GM19463 (cell line): ENCODE measurements around the gene ATP2A1.
"Not testable (repeated sequence)": the region's sequence is repeated elsewhere in the genome, so short reads cannot be mapped to it uniquely, and the experiment has no call there.

ENCODE experiments used
- ATAC-seq: cut with Tn5 transposase; IDR thresholded peaks from one replicate; pipeline ENCODE4 v1.9.1; 2021; ENCODE audit warnings: mild to moderate bottlenecking, moderate library complexity; ENCODE audit not compliant: unreplicated experiment

The ATP2A1 gene

DNA sequence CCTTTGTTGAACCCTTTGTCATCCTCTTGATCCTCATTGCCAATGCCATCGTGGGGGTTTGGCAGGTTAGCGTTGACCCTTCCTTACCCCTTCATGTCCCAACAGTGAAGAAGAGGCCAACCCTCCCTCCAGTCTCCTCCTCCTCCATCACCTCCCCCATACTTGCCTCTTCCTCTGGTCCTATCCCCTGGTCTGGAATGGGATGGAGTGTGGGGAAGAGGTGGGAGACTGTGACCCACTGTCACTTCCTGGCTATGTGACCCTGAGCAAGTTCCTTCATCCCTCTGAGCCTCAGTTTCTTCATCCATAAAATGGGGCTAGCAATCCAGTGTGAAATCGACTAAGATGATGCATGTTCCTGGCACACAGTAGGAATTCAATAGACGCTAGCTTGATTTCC lies 2.7 kb downstream of the ATP2A1 start:
- ATAC-seq: no peak

DNA sequence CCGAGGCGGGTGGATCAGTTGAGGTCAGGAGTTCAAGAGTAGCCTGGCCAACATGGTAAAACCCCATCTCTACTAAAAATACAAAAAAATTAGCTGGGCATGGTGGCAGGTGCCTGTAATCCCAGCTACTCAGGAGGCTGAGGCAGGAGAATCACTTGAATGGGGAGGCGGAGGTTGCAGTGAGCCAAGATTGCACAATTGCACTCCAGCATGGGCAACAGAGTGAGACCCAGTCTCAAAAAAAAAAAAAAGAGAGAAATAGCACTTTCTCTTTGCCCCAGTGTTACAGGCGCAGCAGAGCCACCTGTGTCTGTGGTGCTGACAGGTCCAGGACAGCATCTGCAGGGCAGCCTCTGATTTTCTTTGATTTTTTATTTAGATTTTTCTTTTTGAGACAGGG lies 3.3 kb downstream of the ATP2A1 start:
- not testable (repeated sequence) for ATAC-seq

DNA sequence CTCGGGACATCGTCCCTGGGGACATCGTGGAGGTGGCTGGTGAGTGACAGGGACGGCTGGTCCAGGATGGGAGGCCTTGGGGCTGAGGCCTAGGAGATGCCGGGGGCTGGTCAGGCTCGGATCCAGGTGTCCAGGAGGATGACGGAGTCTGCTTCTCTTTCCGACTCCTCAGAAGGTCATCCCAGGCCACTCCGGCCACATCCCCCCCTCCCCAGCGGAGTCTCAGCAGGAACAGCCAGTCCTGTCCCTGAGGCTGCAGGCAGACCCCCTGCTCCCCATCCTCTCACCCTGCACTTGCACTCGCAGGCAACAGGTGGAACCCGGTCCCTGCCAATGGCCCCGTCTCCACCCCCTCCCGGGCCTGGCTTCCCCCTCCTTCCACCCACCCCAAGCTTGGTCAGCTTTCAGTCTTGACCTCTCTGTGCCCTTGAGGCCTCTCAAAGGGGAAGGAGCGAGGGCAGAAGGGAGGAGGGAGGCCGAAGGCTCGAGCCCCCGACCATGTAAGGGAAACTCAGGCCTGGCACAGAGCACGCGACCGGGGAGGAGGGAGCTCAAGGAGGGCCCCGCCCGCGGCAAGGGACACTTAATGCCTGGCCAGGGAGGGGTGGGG lies 4.4 kb downstream of the ATP2A1 start:
- ATAC-seq: no peak

DNA sequence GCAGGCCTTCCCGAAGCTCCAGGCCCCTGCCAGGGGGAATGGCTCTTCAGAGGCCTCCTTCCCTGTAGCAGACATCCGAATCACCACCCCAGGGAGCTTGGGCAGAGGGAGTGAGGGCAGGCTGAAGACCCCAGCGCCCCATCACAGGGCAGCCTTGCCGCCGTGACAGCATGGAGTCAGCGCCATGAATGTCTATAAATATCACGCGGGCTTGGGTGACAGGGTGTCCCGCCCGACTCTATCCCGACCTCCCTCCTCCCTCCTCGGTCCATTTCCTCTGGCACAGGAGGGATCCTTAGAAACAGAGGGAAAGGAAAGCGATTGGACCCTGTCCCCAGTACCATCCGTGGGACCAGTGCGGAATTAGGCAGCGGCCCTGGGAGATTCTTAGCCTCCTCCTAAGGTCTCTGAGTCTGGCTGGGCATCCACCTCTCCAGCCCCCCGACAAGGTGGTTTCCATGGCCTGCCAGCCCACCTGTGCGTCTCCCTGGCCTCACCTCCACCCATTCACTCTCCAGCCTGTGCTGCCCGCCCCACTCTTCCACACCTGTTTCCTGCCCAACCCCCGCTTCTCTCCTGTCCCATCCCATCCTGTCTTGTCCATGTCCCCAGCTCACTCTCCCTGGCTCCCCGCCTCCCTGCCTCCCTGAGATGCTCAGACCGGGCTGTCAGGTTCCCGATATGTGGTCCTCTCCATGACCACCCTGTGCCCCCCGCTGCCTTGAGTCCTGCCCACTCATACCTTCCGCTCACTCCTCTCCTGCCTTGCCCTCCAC lies 5.1 kb downstream of the ATP2A1 start:
- no peak for ATAC-seq

DNA sequence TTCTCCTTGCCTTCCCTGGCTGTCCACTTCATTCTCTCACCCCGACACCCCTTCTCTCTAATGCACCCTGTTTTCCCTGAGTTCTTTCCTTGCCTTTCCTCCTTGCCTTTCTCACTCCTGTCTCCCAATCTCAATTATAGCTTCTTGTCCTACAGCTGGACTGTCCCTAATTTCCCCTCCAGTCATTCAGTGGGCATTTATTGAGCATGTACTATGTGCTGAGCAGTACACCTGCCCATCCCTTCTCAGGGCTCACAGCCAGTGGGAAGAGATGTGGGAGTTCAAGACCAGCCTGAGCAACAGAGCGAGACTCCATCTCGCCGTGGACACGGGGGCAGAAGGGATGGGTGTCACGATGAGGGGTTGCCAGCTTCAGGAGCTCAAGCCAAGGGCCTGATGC lies 5.8 kb downstream of the ATP2A1 start:
- no peak for ATAC-seq

DNA sequence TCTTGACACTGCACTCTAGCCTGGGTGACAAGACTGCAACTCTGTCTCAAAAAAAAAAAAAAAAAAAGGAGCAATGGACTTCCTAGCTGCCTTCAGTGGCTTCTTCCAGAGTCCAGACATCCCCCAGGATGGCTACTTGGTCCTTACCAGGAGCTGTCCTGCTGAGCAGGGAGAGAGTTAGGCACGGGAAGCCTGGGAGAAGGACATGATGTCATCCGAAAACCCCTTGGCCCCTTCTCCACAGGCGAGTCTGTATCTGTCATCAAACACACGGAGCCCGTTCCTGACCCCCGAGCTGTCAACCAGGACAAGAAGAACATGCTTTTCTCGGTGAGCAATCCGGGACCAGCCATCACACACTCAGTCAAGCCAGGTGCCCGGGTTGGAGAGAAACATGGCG lies 8.7 kb downstream of the ATP2A1 start:
- ATAC-seq: no peak

DNA sequence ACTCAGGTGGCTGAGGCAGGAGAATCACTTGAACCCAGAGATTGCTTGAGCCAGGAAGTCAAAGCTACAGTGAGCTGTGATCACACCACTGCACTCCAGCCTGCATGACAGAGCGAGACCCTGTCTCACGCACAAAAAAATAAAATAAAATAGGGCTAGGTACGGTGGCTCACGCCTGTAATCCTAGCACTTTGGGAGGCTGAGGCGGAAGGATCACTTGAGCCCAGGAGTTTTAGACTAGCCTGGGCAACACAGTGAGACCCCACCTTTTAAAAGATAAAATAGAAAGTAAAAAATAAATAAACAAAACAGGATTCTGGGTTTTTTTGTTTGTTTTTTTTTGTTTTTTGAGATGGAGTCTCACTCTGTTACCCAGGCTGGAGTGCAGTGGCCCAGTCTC lies 12.1 kb downstream of the ATP2A1 start:
- ATAC-seq: not testable (repeated sequence)

DNA sequence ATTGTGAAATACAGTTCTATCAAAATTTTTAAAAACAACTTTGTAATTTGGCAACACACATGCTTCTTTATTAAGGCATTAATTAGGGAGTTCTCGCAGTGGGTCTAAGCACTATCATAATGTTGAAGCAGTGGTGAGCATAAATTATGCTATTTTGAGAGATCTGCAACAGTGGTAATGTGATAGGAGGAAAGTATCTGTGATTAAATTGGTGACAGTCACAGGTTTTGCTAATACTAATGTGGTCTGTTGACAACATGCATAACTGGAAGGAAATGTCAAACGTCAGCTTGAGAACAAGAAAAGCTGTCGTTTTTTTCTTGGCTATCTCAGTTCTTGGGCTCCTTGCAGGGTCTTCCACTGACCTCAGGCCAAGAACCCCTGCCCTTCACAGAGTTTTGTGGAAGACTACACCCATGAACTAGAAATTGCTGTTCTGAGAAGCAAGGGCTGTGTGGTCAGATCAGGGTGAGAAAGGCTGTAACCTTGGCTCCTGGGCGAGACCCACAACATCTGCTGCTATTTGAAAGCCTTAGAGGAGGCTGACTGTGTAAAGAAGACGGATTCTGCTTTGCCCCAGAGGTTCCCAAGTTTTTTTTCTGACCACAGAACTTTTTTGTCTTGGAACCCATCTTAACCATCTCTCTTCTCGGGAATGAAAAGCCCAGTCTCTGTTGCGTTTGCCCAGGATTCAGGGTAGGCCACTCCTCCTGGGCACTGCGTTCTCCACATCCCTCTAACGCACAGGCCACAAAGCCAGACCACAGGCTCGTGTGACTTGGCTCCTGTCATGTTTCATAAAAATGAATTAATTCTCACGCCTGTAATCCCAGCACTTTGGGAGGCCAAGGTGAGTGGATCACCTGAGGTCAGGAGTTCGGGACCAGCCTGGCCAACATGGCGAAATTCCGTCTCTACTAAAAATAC lies 13.9 kb downstream of the ATP2A1 start:
- no peak for ATAC-seq

DNA sequence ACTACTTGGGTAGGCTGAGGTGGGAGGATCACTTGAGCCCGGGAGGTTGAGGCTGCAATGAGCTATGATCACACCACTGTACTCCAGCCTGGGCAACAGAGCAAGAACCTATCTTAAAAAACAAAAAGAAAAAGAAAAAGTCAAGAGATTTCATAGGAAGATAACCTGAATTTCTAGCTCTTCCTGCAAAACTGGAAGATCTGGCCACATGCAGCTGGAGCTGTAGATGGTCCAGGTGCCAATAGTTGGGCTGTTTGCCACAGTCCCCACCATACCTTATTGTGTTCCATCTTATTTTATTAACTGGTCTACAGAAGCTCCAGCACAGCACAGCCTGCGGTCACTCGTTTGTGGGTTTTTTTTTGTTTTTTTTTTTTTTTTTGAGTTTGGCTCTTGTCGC lies 15.0 kb downstream of the ATP2A1 start:
- ATAC-seq: no peak

DNA sequence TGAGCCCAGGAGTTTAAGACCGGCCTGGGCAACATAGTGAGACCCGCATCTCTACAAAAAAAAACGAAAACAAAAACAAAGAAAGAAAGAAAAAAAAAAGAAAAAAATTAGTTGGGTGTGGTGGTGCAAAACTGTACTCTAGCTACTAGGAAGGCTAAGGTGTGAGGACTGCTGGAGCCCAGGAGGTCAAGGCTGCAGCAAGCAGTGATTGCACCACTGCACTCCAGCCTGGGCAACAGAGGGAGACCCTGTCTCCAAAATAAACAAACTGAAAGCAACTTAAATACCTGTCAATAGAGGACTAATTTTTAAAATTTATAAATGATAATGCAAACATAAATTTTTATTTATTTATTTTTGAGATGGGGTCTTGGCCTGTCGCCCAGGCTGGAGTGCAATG lies 17.3 kb downstream of the ATP2A1 start:
- ATAC-seq: no peak

DNA sequence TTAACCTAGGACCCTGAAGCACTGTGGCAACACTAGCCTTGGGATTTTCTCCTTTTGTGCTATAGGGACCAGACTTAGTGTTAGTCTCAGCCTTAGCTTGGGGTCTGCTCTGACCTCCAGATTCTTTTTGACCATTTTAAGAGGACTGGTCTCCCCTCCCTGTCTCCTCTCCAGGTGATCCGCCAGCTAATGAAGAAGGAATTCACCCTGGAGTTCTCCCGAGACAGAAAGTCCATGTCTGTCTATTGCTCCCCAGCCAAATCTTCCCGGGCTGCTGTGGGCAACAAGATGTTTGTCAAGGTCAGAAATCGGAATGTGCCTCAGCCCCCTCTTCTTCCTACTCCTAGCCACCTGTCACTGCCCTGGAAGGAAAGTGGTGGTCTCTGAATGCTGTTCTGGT lies 19.5 kb downstream of the ATP2A1 start:
- no peak for ATAC-seq

DNA sequence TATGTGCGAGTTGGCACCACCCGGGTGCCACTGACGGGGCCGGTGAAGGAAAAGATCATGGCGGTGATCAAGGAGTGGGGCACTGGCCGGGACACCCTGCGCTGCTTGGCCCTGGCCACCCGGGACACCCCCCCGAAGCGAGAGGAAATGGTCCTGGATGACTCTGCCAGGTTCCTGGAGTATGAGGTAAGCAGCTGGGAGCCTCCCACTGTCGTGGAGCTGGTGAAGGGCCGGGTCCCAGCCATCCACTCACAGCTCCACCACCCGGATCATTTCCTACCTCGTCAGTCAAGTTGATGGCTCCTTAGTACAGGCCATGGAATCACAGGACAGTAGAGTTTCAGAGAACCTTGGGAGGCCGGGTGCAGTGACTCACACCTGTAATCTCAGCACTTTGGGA lies 20.0 kb downstream of the ATP2A1 start:
- ATAC-seq: no peak

DNA sequence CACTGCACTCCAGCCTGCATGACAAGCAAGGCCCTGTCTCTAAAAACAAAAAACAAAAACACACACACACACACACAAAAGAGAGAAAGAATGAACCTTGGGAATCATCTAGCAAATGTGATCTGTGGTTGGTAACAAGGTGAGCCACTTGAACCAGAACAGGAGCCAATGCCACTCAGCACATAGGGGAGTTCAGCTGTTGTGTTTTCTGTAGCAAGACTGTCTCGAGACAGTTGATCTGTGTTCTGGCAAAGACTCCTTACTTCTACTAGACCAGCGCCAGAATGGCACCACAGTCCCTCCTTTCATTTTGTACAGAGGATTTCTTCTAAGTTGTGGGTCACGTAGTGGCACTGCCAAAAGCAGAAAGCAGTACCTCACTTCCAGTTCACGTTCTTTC lies 20.7 kb downstream of the ATP2A1 start:
- no peak for ATAC-seq

DNA sequence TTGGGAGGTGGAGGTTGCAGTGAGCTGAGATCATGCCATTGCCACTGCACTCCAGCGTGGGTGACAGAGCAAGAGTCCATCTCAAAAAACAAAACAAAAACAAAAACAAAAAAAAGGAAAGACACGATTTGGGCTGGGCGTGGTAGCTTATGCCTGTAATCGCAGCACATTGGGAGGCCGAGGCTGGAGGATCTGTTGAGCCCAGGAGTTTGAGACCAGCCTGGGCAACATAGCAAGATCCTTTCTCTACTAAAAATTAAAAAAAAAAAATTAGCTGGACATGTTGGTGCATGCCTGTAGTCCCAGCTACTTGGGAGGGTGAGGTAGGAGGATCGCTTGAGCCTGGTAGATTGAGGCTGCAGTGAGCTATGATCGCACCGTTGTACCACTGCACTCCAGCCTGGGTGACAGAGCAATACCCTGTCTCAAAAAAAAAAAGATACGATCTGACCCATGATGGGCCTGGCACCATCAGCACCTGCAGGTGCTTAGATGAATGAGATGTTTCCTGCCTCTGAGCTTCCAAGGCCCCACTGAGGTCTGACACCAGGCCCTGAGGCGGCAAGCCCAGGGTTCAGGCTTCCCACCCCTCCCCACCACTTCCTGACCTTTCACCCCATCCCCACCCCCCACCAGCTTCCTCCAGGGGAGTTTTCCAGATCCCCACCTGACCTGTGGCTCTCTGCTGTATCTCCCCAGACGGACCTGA lies 21.7 kb downstream of the ATP2A1 start:
- no peak for ATAC-seq

DNA sequence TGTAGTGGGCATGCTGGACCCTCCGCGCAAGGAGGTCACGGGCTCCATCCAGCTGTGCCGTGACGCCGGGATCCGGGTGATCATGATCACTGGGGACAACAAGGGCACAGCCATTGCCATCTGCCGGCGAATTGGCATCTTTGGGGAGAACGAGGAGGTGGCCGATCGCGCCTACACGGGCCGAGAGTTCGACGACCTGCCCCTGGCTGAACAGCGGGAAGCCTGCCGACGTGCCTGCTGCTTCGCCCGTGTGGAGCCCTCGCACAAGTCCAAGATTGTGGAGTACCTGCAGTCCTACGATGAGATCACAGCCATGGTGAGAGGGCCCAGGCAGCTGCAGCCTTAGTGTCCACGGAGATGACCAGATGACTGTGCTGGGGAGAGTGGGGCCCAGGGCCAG lies 22.3 kb downstream of the ATP2A1 start:
- ATAC-seq: no peak

DNA sequence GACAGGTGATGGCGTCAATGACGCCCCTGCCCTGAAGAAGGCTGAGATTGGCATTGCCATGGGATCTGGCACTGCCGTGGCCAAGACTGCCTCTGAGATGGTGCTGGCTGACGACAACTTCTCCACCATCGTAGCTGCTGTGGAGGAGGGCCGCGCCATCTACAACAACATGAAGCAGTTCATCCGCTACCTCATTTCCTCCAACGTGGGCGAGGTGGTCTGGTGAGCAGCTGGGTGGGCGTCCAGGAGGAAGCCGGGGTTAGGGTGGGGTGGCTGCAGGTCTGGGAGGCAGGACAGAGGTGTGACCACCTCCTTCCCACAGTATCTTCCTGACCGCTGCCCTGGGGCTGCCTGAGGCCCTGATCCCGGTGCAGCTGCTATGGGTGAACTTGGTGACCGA lies 23.6 kb downstream of the ATP2A1 start:
- ATAC-seq: no peak

DNA sequence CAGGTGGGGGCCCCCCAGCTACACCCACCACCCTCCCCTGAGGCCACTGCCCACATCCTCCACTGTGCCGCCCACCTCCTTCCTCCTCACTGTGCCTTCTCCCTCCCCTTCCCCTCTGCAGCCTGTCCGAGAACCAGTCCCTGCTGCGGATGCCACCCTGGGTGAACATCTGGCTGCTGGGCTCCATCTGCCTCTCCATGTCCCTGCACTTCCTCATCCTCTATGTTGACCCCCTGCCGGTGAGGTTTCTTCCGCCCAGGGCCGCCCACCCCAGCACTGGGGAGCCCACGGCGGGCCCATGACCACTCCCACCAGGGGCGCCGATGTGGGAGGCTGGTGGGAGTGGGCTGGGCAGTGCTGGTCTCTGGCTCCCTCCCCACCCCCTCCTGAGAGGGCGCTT lies 24.6 kb downstream of the ATP2A1 start:
- ATAC-seq: no peak

DNA sequence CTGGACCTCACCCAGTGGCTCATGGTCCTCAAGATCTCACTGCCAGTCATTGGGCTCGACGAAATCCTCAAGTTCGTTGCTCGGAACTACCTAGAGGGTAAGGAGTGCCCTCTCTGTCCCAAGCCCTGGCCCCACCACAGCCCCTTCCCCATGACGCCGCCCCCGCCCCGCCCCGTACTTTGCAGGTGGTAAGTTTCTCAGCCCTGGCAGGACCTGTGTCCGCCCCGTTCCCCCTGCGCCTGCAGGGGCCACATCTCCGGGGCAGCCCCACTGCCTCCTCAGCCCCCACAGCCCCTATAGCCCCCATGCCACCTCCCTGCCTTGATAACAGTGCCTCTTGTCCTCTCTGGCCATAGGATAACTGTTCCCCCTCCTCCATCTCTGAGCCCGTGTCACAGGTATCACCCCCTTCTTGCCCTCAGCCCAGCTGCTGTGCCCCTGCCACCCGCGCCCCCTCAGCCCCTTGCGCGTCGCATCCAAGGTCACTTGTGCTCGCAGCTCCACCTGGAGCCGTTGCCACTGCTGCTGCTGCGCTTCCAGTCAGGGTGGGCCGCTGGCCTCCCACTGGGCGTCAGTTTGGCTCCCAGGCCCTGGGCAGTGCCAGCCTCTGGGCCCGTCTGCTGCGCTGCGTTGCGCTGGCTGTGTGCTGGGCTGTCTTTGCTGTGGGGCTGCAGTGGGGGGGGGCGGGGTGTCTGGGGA lies 25.2 kb downstream of the ATP2A1 start:
- ATAC-seq: no peak

DNA sequence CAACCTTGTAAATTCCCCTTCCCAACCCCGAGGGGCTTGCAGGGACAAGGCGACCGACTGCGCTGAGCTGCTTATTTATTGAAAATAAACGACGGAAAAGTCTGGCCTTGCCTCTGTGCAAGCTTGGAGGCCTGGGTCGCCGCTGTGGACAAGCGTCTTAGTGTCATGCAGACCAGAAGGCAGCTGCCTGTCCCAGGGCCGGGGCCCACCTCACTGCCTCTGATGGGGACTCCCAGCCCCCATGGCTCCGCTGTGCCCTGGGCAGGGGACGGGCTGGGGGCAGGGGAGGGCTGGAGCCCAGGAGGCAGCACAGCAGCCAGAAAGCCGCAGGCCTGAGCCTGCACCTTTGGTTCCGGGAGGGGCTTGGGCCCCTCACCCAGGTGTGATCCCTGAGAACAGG lies 26.1 kb downstream of the ATP2A1 start:
- ATAC-seq: no peak

DNA sequence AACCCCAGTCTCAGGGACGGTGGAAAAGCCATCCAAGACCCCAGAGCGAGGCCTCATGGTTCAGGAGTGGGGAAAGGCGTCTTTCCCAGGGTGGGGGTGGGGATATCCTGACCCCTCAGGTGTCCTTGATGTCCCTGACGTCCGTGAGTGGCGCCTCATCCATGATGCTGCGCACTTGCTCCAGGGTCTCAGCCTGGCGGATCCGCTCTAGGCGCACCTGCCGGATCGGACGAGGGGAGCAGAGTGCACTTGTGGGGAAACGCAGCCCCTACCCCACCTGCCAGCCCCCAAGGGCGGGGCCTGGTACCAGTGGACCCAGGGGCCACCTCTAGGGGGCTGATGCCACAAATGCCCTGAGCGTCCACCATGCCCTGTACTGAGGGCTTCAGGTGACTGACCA lies 26.5 kb downstream of the ATP2A1 start:
- ATAC-seq: no peak
